Measurements from ENCODE around the gene PHF1. TPM values are rescaled to one million over a fixed set of nuclear protein-coding genes. Genes with fewer than 3 reads are reported as not detected.

PHF1 gene
- polyA plus RNA-seq, 1 donor from 2014 or later = 77.0 TPM

DNA sequence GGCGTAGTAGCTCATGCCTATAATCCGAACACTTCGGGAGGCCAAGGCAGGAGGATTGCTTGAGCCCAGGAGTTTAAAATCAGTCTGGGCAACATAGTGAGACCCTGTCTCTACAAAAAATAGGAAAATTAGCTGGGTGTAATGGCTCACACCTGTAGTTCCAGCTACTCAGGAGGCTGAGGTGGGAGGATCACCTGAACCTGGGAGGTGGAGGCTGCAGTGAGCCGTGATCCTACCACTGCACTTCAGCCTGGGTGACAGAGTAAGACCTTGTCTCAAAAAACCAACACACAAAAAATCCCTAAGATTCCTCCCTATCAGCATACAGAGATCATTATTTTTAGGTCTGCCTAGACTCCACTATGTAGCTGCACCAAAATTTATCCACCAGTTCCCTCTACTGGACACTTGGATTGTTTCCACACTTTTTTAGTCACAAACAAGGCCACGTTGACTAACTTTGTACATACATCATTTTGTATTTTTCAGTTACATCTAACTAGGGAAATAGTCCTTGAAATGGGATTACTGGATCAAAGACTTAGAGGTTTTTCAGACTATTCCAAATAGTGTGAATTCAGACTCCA, 3.6 kb upstream of the PHF1 start:
- Mint-ChIP-seq H3K27ac (peak overlapping the region in 1 of 3 donors; percentile 94), H3K4me3 (peak overlapping the region in 1 of 4 donors; percentile 52), H3K9me3 (no peaks in the 10 kb centered on the region), H3K36me3 (no peaks in the 10 kb centered on the region), H3K4me1 (peaks cover 7 to 12% (median 9%) of the 10 kb centered on the region in 3 donors), H3K27me3 (no peaks in the 10 kb centered on the region)

GRCh38 chr6:33410050-33410710, 634 bp upstream of the PHF1 start:
- H3K27me3 Mint-ChIP-seq = no peaks in the 10 kb centered on the region

DNA sequence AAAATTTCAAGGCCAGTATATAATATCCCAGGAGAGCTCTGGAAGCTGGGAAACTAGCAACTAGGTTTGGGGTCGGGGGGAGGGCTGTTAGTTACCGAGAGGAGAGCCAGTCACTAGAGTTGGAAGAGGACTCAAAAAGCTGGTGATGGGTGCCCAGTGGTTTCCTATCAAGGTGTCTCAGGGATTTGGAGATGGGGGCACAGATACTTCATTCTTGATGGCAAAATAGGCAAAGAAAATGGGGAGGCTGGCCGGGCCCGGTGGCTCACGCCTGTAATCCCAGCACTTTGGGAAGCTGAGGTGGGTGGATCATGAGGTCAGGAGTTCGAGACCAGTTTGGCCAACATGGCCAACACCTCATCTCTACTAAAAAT, 805 bp downstream of the PHF1 start:
- no peaks in the 10 kb centered on the region for H3K36me3 Mint-ChIP-seq
- no peaks in the 10 kb centered on the region for H3K9me3 Mint-ChIP-seq
- peak overlapping the region; percentile 86 to 94 (median 91) for H3K4me3 Mint-ChIP-seq
- H3K27ac Mint-ChIP-seq = peak overlapping the region; percentile 85 to 99 (median 94)
- peaks cover 25 to 43% (median 33%) of the 10 kb centered on the region in 3 donors for H3K4me1 Mint-ChIP-seq
- no peaks in the 10 kb centered on the region for H3K27me3 Mint-ChIP-seq

More at GRCh38 chr6:33410050-33410710, 634 bp upstream of the PHF1 start:
- Mint-ChIP-seq H3K4me3 (peak overlapping the region; percentile 87 to 96 (median 90)), H3K36me3 (no peaks in the 10 kb centered on the region), H3K9me3 (no peaks in the 10 kb centered on the region), H3K4me1 (peaks cover 20 to 35% (median 28%) of the 10 kb centered on the region in 3 donors), H3K27ac (peak overlapping the region; percentile 85 to 94 (median 92))

GRCh38 chr6:33412140-33413009, 1.6 kb downstream of the PHF1 start:
- Mint-ChIP-seq H3K36me3 (no peaks in the 10 kb centered on the region), H3K4me3 (peak overlapping the region; percentile 86 to 94 (median 91)), H3K27me3 (no peaks in the 10 kb centered on the region), H3K4me1 (peaks cover 27 to 49% (median 39%) of the 10 kb centered on the region in 3 donors), H3K27ac (peak overlapping the region; percentile 85 to 99 (median 96)), H3K9me3 (no peaks in the 10 kb centered on the region)

GRCh38 chr6:33413241-33414120, 2.7 kb downstream of the PHF1 start:
- Mint-ChIP-seq H3K4me1 (peaks cover 34 to 54% (median 46%) of the 10 kb centered on the region in 3 donors), H3K9me3 (no peaks in the 10 kb centered on the region), H3K4me3 (peak overlapping the region in 3 of 4 donors; percentile 70 to 88 (median 71)), H3K27me3 (peaks cover 2% of the 10 kb centered on the region), H3K36me3 (peaks cover under 1% of the 10 kb centered on the region), H3K27ac (peak overlapping the region; percentile 16 to 99 (median 96))

DNA sequence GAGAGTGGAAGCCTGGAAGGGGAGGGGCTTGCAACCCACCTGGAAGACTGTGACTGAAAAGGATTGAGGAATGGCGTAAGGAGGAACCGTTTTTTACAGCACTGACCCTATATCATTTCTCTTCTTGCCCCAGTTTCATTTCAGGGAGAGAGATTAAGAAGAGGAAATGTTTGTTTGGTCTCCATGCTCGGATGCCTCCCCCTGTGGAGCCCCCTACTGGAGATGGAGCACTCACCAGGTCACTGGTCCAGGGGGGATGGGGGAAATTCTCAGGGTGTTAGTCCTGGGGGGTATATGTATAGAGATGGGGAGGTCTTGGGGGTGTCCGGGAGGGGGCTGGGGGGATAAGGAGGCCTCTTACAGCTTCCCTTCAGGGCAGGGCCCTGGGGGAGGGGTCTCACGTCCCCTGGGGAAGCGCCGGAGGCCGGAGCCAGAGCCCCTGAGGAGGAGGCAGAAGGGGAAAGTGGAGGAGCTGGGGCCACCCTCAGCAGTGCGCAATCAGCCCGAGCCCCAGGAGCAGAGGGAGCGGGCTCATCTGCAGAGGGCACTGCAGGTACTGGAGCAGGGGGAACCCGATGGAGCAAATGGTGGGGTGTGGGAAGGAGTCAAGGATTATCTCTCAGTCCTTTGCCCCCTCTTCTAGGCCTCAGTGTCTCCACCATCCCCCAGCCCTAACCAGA, 3.9 kb downstream of the PHF1 start:
- peaks cover 2% of the 10 kb centered on the region for H3K36me3 Mint-ChIP-seq

DNA sequence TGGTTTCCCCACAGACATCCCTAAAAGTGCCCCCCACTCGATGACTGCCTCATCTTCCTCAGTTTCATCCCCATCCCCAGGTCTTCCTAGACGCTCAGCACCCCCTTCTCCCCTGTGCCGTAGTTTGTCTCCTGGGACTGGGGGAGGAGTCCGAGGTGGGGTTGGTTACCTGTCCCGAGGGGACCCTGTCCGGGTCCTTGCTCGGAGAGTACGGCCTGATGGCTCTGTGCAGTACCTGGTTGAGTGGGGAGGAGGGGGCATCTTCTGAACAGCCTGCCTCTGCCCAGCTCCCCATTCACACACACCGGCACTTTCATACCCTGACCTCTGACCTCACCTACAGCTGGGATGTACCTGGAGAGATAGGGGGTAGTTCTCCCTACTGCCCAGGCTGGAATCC, 5.0 kb downstream of the PHF1 start:
- peaks cover 2% of the 10 kb centered on the region for H3K27me3 Mint-ChIP-seq
- peak overlapping the region in 3 of 4 donors; percentile 36 to 97 (median 45) for H3K4me3 Mint-ChIP-seq
- H3K27ac Mint-ChIP-seq = peak overlapping the region; percentile 96 to 99 (median 96)
- peaks cover 31 to 57% (median 52%) of the 10 kb centered on the region in 3 donors for H3K4me1 Mint-ChIP-seq
- H3K36me3 Mint-ChIP-seq = peaks cover 2% of the 10 kb centered on the region
- H3K9me3 Mint-ChIP-seq = no peaks in the 10 kb centered on the region

More for the DNA sequence above, 3.9 kb downstream of the PHF1 start:
- peak overlapping the region; percentile 41 to 88 (median 78) for H3K4me3 Mint-ChIP-seq
- H3K27ac Mint-ChIP-seq = peak overlapping the region; percentile 91 to 99 (median 96)
- H3K4me1 Mint-ChIP-seq = peaks cover 35 to 58% (median 53%) of the 10 kb centered on the region in 3 donors
- no peaks in the 10 kb centered on the region for H3K9me3 Mint-ChIP-seq
- peaks cover 2% of the 10 kb centered on the region for H3K27me3 Mint-ChIP-seq

- peaks cover 2% of the 10 kb centered on the region for H3K36me3 Mint-ChIP-seq
- peaks cover 27 to 55% (median 52%) of the 10 kb centered on the region in 3 donors for H3K4me1 Mint-ChIP-seq
- peaks cover 2% of the 10 kb centered on the region for H3K27me3 Mint-ChIP-seq
- H3K27ac Mint-ChIP-seq = peak overlapping the region; percentile 96 to 99 (median 96)
- peak overlapping the region; percentile 88 to 97 (median 94) for H3K4me3 Mint-ChIP-seq
- H3K9me3 Mint-ChIP-seq = no peaks in the 10 kb centered on the region
Observed at GRCh38 chr6:33416386-33417127, 5.7 kb downstream of the PHF1 start.

DNA sequence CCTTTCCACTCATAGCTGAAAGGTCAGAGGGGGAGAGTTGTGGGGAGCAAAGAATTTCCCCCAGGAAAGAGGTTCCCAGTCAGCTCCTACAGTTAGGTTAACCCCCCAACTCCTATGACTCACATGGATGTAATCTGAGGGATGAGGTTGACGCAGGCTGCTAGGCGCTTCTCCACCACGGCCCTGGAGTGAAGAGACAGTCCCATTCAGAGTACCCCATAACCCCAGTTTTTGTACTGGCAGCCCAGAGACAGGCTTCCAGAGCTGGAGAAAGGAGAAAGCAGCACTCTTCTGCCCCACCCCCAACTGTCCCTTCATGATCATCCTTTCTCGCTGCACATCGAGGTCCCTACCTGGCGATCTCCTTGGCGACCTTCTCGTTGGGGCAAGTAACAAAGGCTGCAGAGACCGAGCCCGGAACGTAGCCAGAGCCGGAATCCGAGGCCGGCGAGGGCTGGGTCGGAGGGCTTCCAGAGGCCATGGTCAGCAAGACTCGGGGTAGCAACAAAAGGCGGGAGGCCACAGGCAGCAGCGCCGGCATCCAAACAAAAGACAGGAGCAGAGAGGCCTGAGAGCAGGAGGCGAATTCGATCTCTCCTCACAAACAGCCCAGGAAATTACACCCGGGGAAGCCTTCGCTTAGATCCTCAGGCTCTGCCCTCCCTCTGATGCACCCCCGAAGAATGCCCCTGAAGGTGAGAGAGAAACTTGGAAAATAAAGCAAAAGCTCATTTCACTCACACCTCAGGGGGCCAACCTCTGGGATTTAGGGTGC, 6.5 kb downstream of the PHF1 start:
- Mint-ChIP-seq H3K4me3 (peak overlapping the region; percentile 88 to 97 (median 94)), H3K27me3 (peaks cover 2% of the 10 kb centered on the region)

GRCh38 chr6:33417903-33418689, 7.3 kb downstream of the PHF1 start, which contains the start of gene CUTA:
CUTA (minus strand) TSS chr6:33418107; CDS start chr6:33418000, 107 bp downstream.
- peak within 1 kb of the TSS; percentile 96 to 99 (median 96) for H3K27ac Mint-ChIP-seq
- H3K36me3 Mint-ChIP-seq = peaks cover 2% of the 10 kb centered on the region
- peaks cover 2% of the 10 kb centered on the region for H3K27me3 Mint-ChIP-seq
- peak within 1 kb of the TSS; percentile 88 to 97 (median 94) for H3K4me3 Mint-ChIP-seq
- H3K4me1 Mint-ChIP-seq = peaks cover 21 to 45% (median 44%) of the 10 kb centered on the region in 3 donors
- no peaks in the 10 kb centered on the region for H3K9me3 Mint-ChIP-seq

More for the DNA sequence above, 6.5 kb downstream of the PHF1 start:
- H3K9me3 Mint-ChIP-seq = no peaks in the 10 kb centered on the region
- peaks cover 26 to 53% (median 50%) of the 10 kb centered on the region in 3 donors for H3K4me1 Mint-ChIP-seq
- H3K36me3 Mint-ChIP-seq = peaks cover 2% of the 10 kb centered on the region
- peak overlapping the region; percentile 96 to 99 (median 96) for H3K27ac Mint-ChIP-seq

DNA sequence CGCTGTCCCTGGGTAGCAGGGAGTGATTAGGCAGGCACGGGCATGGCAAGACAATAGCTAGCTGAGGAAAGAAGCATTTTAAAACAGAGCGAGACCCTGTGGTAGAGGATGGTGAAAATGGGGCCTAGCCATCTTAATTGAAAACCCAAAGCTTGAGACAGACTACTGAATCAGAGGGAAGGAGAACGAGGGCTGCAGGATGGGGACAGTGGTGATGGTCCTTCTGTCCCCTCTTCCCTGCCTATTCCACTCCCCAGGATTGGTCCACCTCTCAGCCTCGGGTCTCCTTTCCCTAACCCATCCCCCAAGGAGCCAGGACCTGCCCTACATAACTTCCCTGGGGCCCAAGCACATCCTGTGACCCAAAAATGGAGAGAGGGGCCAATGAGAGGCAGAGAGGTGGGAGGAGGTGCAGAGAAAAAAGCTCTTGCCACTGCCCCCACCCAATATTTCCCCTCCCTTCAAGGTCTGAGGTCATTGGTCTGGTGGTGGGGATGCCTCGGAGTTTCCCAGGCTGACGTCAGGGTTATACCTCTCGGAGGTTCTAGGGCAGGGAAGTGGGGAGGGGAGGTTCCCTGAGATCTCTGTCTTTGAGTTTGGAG, 8.0 kb downstream of the PHF1 start:
- H3K27me3 Mint-ChIP-seq = peaks cover 2% of the 10 kb centered on the region
- H3K9me3 Mint-ChIP-seq = no peaks in the 10 kb centered on the region

More for the DNA sequence above, 8.0 kb downstream of the PHF1 start:
- H3K4me3 Mint-ChIP-seq = peak overlapping the region; percentile 88 to 97 (median 94)
- peaks cover 2% of the 10 kb centered on the region for H3K36me3 Mint-ChIP-seq
- H3K4me1 Mint-ChIP-seq = peaks cover 21 to 42% (median 40%) of the 10 kb centered on the region in 3 donors
- peak overlapping the region; percentile 96 to 99 (median 96) for H3K27ac Mint-ChIP-seq

Measured in IgD-negative memory B cell (primary cell).